Thyroid gland (tissue), 4 donors: Measurements from ENCODE around the gene ZNF487.

ENCODE experiments used
- CTCF ChIP-seq, 6 experiments: fragments of 200-600 bp in 3 of 6; fragments of 450-650 bp in 3 of 6; sonication (generic) in 3 of 6; IDR thresholded peaks; one replicate each; pipeline ENCODE4 v1.5.1; 2016 to 2019; ENCODE audit warnings: antibody characterized with exemption in 6 of 6, mild to moderate bottlenecking in 2 of 6, inconsistent platforms in 1 of 6, moderate library complexity in 1 of 6
- POLR2A ChIP-seq, 2 donors: fragments of 450-650 bp; IDR thresholded peaks; one replicate each; pipeline ENCODE4 v1.6.1; 2017; ENCODE audit warnings: antibody characterized with exemption in 2 of 2, mild to moderate bottlenecking in 2 of 2, moderate library complexity in 1 of 2

- TF ChIP-seq CTCF (IDR thresholded peaks at IDR 0.05) (no peak), POLR2A (IDR thresholded peaks at IDR 0.05) (no peak)
Observed at GRCh38 chr10:43458227-43458626, 21.3 kb downstream of the ZNF487 start.
